ENCODE measurements around the gene ZNF90.
A peak's percentile ranks its signal among the peaks of the same experiment; 100 is the strongest.
"Not testable (repeated sequence)": the region's sequence is repeated elsewhere in the genome, so short reads cannot be mapped to it uniquely, and the experiment has no call there.

The ZNF90 gene

GRCh38 chr19:20077791-20078463 lies at the start of gene ZNF90:
Gene ZNF90 (plus strand): TSS chr19:20078000. CDS start chr19:20078133, 133 bp downstream.
- DNase-seq (ENCODE audit: low spot score), result peak; percentile 93

GRCh38 chr19:20028611-20029010 lies 49.2 kb upstream of the ZNF90 start:
- no peak for DNase-seq (ENCODE audit: low spot score)

GRCh38 chr19:20035935-20036334 lies 41.9 kb upstream of the ZNF90 start:
- DNase-seq (ENCODE audit: low spot score), result no peak

GRCh38 chr19:20038358-20039202 lies 39.2 kb upstream of the ZNF90 start:
- no peak for DNase-seq (ENCODE audit: low spot score)

GRCh38 chr19:20039203-20039723 lies 38.5 kb upstream of the ZNF90 start, which contains the start of gene ZNF682:
Gene ZNF682 (minus strand): TSS chr19:20039505. CDS start chr19:20039345, 160 bp downstream.
- peak; percentile 99 for DNase-seq (ENCODE audit: low spot score)

GRCh38 chr19:20044663-20045062 lies 33.1 kb upstream of the ZNF90 start:
- DNase-seq (ENCODE audit: low spot score), result no peak

- not testable (repeated sequence) for DNase-seq (ENCODE audit: low spot score)
These were observed 32.1 kb upstream of the ZNF90 start for GRCh38 chr19:20045742-20046141.

- DNase-seq (ENCODE audit: low spot score), result peak; percentile 72
These were observed 25.7 kb upstream of the ZNF90 start for GRCh38 chr19:20051841-20052768.

- not testable (repeated sequence) for DNase-seq (ENCODE audit: low spot score)
These were observed 19.1 kb upstream of the ZNF90 start for GRCh38 chr19:20058738-20059137.

- DNase-seq (ENCODE audit: low spot score), result no peak
These were observed 17.5 kb upstream of the ZNF90 start for GRCh38 chr19:20060282-20060681.

GRCh38 chr19:20066861-20067260 lies 10.9 kb upstream of the ZNF90 start:
- DNase-seq (ENCODE audit: low spot score), result no peak

GRCh38 chr19:20067943-20068342 lies 9.9 kb upstream of the ZNF90 start:
- DNase-seq (ENCODE audit: low spot score), result no peak

- DNase-seq (ENCODE audit: low spot score), result not testable (repeated sequence)
These were observed 9.2 kb upstream of the ZNF90 start for GRCh38 chr19:20068559-20068958.

- DNase-seq (ENCODE audit: low spot score), result no peak
These were observed 7.1 kb upstream of the ZNF90 start for GRCh38 chr19:20070691-20071090.

GRCh38 chr19:20072936-20073335 lies 4.9 kb upstream of the ZNF90 start:
- DNase-seq (ENCODE audit: low spot score), result no peak

- DNase-seq (ENCODE audit: low spot score), result peak; percentile 12
These were observed 806 bp downstream of the ZNF90 start for GRCh38 chr19:20078581-20079031.

GRCh38 chr19:20079476-20079875 lies 1.7 kb downstream of the ZNF90 start:
- DNase-seq (ENCODE audit: low spot score), result no peak

GRCh38 chr19:20080656-20081055 lies 2.9 kb downstream of the ZNF90 start:
- DNase-seq (ENCODE audit: low spot score), result no peak

- DNase-seq (ENCODE audit: low spot score), result not testable (repeated sequence)
These were observed 4.5 kb downstream of the ZNF90 start for GRCh38 chr19:20082232-20082833.

GRCh38 chr19:20082876-20083275 lies 5.1 kb downstream of the ZNF90 start:
- DNase-seq (ENCODE audit: low spot score), result not testable (repeated sequence)

GRCh38 chr19:20102097-20102496 lies 24.3 kb downstream of the ZNF90 start:
- DNase-seq (ENCODE audit: low spot score), result no peak
